Body of pancreas (tissue), 4 donors: ENCODE data around the gene TMPRSS11B.

ENCODE experiments used
- POLR2A ChIP-seq, 3 donors: fragments of 450-650 bp; IDR thresholded peaks; one replicate each; pipeline ENCODE4 v1.6.1; 2016; ENCODE audit warnings: antibody characterized with exemption in 3 of 3, mild to moderate bottlenecking in 2 of 3
- TF ChIP-seq, protein P1 (sequence below), 7 experiments: fragments of 450-650 bp in 4 of 7; fragments of 200-600 bp in 3 of 7; sonication (generic) in 3 of 7; IDR thresholded peaks; one replicate each; pipeline ENCODE4 v1.5.1; 2016 to 2019; ENCODE audit warnings: antibody characterized with exemption in 7 of 7

GRCh38 chr4:68193194-68193593 is 52.3 kb downstream of the TMPRSS11B start:
- TF ChIP-seq, protein P1, sequence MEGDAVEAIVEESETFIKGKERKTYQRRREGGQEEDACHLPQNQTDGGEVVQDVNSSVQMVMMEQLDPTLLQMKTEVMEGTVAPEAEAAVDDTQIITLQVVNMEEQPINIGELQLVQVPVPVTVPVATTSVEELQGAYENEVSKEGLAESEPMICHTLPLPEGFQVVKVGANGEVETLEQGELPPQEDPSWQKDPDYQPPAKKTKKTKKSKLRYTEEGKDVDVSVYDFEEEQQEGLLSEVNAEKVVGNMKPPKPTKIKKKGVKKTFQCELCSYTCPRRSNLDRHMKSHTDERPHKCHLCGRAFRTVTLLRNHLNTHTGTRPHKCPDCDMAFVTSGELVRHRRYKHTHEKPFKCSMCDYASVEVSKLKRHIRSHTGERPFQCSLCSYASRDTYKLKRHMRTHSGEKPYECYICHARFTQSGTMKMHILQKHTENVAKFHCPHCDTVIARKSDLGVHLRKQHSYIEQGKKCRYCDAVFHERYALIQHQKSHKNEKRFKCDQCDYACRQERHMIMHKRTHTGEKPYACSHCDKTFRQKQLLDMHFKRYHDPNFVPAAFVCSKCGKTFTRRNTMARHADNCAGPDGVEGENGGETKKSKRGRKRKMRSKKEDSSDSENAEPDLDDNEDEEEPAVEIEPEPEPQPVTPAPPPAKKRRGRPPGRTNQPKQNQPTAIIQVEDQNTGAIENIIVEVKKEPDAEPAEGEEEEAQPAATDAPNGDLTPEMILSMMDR (IDR thresholded peaks at IDR 0.05), result no peak
- TF ChIP-seq POLR2A (IDR thresholded peaks at IDR 0.05), result no peak
